IMR-90 (cell line): Measurements from ENCODE around the gene MT1G. TPM values are rescaled to one million over a fixed set of nuclear protein-coding genes. Genes with fewer than 3 reads are reported as not detected.

Experiments
- ATAC-seq: fragments of 200-7000 bp; cut with Tn5 transposase; 2 replicates; pipeline ENCODE4 v1.9.1; 2020; ENCODE audit warnings: low read depth, mild to moderate bottlenecking, moderate library complexity
- BruUV-seq: library from RNA; stranded (reverse); fragments of 400-500 nt; replicated peaks from 2 replicates; lab custom pipeline; 2021; lab: Mats Ljungman, UMichigan
- CTCF ChIA-PET: fragments of 300-600 bp; formaldehyde crosslinking; extraction: SDS; loops from one replicate; lab custom pipeline; 2021; ENCODE audit warnings: antibody characterized with exemption; lab: Yijun Ruan, JAX
- POLR2A ChIA-PET: fragments of 300-600 bp; sonication (Branson Sonifier 250); formaldehyde crosslinking; loops from one replicate; lab custom pipeline; 2022; ENCODE audit warnings: antibody characterized with exemption; ENCODE audit not compliant: unreplicated experiment; lab: Charles Lee
- DNase-seq: peaks from one replicate; pipeline ENCODE4 v3.0.0; 2013
- H2AFZ ChIP-seq: replicated peaks from 2 replicates; pipeline ENCODE3; 2013; ENCODE audit warnings: low read length, mild to moderate bottlenecking; ENCODE audit not compliant: poor library complexity
- H2AK5ac ChIP-seq: 2 replicates; pipeline ENCODE4 v1.6.1; 2013; ENCODE audit warnings: low read depth, low read length, inconsistent platforms
- H2AK9ac ChIP-seq: replicated peaks from 2 replicates; pipeline ENCODE3; 2013; ENCODE audit warnings: mild to moderate bottlenecking, low read depth, low read length, moderate library complexity; ENCODE audit not compliant: poor library complexity
- H2BK120ac ChIP-seq: 2 replicates; pipeline ENCODE4 v1.6.1; 2013; ENCODE audit warnings: low read depth, low read length, inconsistent platforms
- H2BK15ac ChIP-seq: 3 replicates; pipeline ENCODE4 v1.6.1; 2013; ENCODE audit warnings: low read depth, low read length, inconsistent platforms
- H2BK20ac ChIP-seq: 2 replicates; pipeline ENCODE4 v1.6.1; 2013; ENCODE audit warnings: low read depth, mild to moderate bottlenecking, inconsistent platforms, low read length, moderate library complexity
- H2BK5ac ChIP-seq: 2 replicates; pipeline ENCODE4 v1.6.1; 2013; ENCODE audit warnings: mild to moderate bottlenecking, low read depth, low read length, inconsistent platforms; ENCODE audit not compliant: poor library complexity, severe bottlenecking
- H3K14ac ChIP-seq: replicated peaks from 2 replicates; pipeline ENCODE4 v1.6.1; 2013; ENCODE audit warnings: low read depth, low read length, inconsistent platforms
- H3K18ac ChIP-seq: 2 replicates; pipeline ENCODE4 v1.6.1; 2013; ENCODE audit warnings: low read depth, low read length, control low read depth
- H3K23ac ChIP-seq: 2 replicates; pipeline ENCODE4 v1.6.1; 2013; ENCODE audit warnings: low read depth, low read length, inconsistent platforms
- H3K27ac ChIP-seq: 2 replicates; pipeline ENCODE4 v1.5.1; 2013; ENCODE audit warnings: mild to moderate bottlenecking, control low read depth, low read length; ENCODE audit not compliant: insufficient read depth
- H3K27me3 ChIP-seq: 2 replicates; pipeline ENCODE4 v1.6.1; 2013; ENCODE audit warnings: low read length; ENCODE audit not compliant: control insufficient read depth, insufficient read depth
- H3K36me3 ChIP-seq: 2 replicates; pipeline ENCODE4 v1.6.1; 2013; ENCODE audit warnings: low read length, mixed read lengths; ENCODE audit not compliant: control insufficient read depth, insufficient read depth
- H3K4ac ChIP-seq: 2 replicates; pipeline ENCODE4 v1.6.1; 2013; ENCODE audit warnings: low read depth, low read length, inconsistent platforms
- H3K4me1 ChIP-seq: 2 replicates; pipeline ENCODE4 v1.6.1; 2013; ENCODE audit warnings: low read length, mixed read lengths; ENCODE audit not compliant: control insufficient read depth, insufficient read depth
- H3K4me2 ChIP-seq: 2 replicates; pipeline ENCODE4 v1.6.1; 2013; ENCODE audit warnings: low read depth, mild to moderate bottlenecking, control low read depth, low read length, moderate library complexity
- H3K4me3 ChIP-seq: 2 replicates; pipeline ENCODE4 v1.5.1; 2013; ENCODE audit warnings: low read depth, mild to moderate bottlenecking, control low read depth, low read length, moderate library complexity; ENCODE audit not compliant: insufficient read depth
- H3K56ac ChIP-seq: 2 replicates; pipeline ENCODE4 v1.6.1; 2013; ENCODE audit warnings: low read length, inconsistent platforms; ENCODE audit not compliant: insufficient read depth; ENCODE audit errors: extremely low read depth
- H3K79me1 ChIP-seq, 2 experiments: 2 replicates each; pipeline ENCODE4 v1.6.1; 2013; ENCODE audit warnings: low read length in 2 of 2, inconsistent platforms in 1 of 2, low read depth in 1 of 2
- H3K9ac ChIP-seq: 2 replicates; pipeline ENCODE4 v1.6.1; 2013; ENCODE audit warnings: low read depth, low read length, control low read depth
- H3K9me1 ChIP-seq: 2 replicates; pipeline ENCODE4 v1.6.1; 2013; ENCODE audit warnings: low read length, inconsistent platforms; ENCODE audit not compliant: insufficient read depth
- H3K9me3 ChIP-seq: 2 replicates; pipeline ENCODE4 v1.6.1; 2013; ENCODE audit warnings: low read length; ENCODE audit not compliant: control insufficient read depth, insufficient read depth
- H4K20me1 ChIP-seq: 2 replicates; pipeline ENCODE4 v1.6.1; 2013; ENCODE audit warnings: low read length, inconsistent platforms; ENCODE audit not compliant: insufficient read depth
- H4K5ac ChIP-seq: 2 replicates; pipeline ENCODE4 v1.6.1; 2013; ENCODE audit warnings: mild to moderate bottlenecking, low read depth, low read length, control low read depth
- H4K8ac ChIP-seq, 2 experiments: 2 replicates each; pipeline ENCODE4 v1.6.1; 2013; ENCODE audit warnings: low read depth in 2 of 2, low read length in 2 of 2, control low read depth in 1 of 2, inconsistent platforms in 1 of 2
- H4K91ac ChIP-seq: 2 replicates; pipeline ENCODE4 v1.6.1; 2013; ENCODE audit warnings: low read depth, low read length, inconsistent platforms; ENCODE audit not compliant: insufficient read depth
- BHLHE40 ChIP-seq: fragments of 150-350 bp; IDR thresholded peaks from 2 replicates; pipeline ENCODE4 v1.6.1; 2016; ENCODE audit warnings: mild to moderate bottlenecking, low read depth, low read length
- CEBPB ChIP-seq: IDR thresholded peaks from 2 replicates; pipeline ENCODE4 v1.6.1; 2012; ENCODE audit warnings: low read depth, low read length, improper control_type of control experiment
- CHD1 ChIP-seq: IDR thresholded peaks from 2 replicates; pipeline ENCODE4 v1.6.1; 2012; ENCODE audit warnings: low read depth, low read length, improper control_type of control experiment
- FOS ChIP-seq: fragments of 150-350 bp; IDR thresholded peaks from 2 replicates; pipeline ENCODE4 v1.6.1; 2016; ENCODE audit warnings: low read depth, low read length
- MAFK ChIP-seq: IDR thresholded peaks from 2 replicates; pipeline ENCODE4 v1.6.1; 2012; ENCODE audit warnings: low read depth, low read length, improper control_type of control experiment
- MAZ ChIP-seq: IDR thresholded peaks from 2 replicates; pipeline ENCODE4 v1.6.1; 2012; ENCODE audit warnings: low read depth, mild to moderate bottlenecking, low read length, improper control_type of control experiment, moderate library complexity, borderline replicate concordance
- MXI1 ChIP-seq: IDR thresholded peaks from 2 replicates; pipeline ENCODE4 v1.6.1; 2012; ENCODE audit warnings: low read depth, mild to moderate bottlenecking, low read length, moderate library complexity, borderline replicate concordance
- NFE2L2 ChIP-seq: fragments of 150-350 bp; IDR thresholded peaks from 2 replicates; pipeline ENCODE4 v1.6.1; 2016; ENCODE audit warnings: low read depth, mild to moderate bottlenecking, low read length
- POLR2A ChIP-seq: IDR thresholded peaks from 2 replicates; pipeline ENCODE4 v1.6.1; 2012; ENCODE audit warnings: mild to moderate bottlenecking, low read depth, low read length
- RCOR1 ChIP-seq: IDR thresholded peaks from 2 replicates; pipeline ENCODE4 v1.6.1; 2012; ENCODE audit warnings: mild to moderate bottlenecking, low read length, improper control_type of control experiment; ENCODE audit not compliant: insufficient replicate concordance
- RFX5 ChIP-seq: IDR thresholded peaks from 2 replicates; pipeline ENCODE4 v1.8.0; 2012; ENCODE audit warnings: low read depth, mild to moderate bottlenecking, low read length, moderate library complexity
- SMC3 ChIP-seq: fragments of 150-350 bp; IDR thresholded peaks from 2 replicates; pipeline ENCODE4 v1.6.1; 2016; ENCODE audit warnings: low read depth, mild to moderate bottlenecking, antibody characterized with exemption, low read length, moderate library complexity
- WGBS, 2 experiments: methylation state at CpG; one replicate each; pipeline versions ENCODE4 v1.1.5 to v1.1.7; 2013; ENCODE audit warnings: missing lambda C conversion rate in 2 of 2; ENCODE audit not compliant: insufficient read length in 1 of 2; ENCODE audit errors: extremely low coverage in 2 of 2; 5-methylcytosine and 5-hydroxymethylcytosine counted together
- dilution Hi-C: fragments of 300-500 bp; cut with HindIII; formaldehyde crosslinking; loops from one replicate; pipeline ENCODE4 v1.14.3; 2018; ENCODE audit warnings: low sequenced_read_pairs; ENCODE audit not compliant: unreplicated experiment
- in situ Hi-C: fragments of 300-500 bp; cut with MboI; formaldehyde crosslinking; loops from 3 replicates; pipeline ENCODE4 v1.14.3; 2019; ENCODE audit warnings: low sequenced_read_pairs, inconsistent platforms, mixed read lengths
- intact Hi-C: fragments of 100-400 bp; cut with micrococcal nuclease; formaldehyde crosslinking; loops from 2 replicates; pipeline ENCODE4 v1.10.0; 2022
- polyA plus RNA-seq, 3 experiments: library from polyadenylated mRNA; depleted of rRNA; stranded (reverse); fragments of >200 nt; gene quantifications; 2 replicates each; pipeline ENCODE4 v1.2.3, GENCODE V29; 2012; ENCODE audit warnings: low replicate concordance in 1 of 3
- total RNA-seq: library from RNA; depleted of rRNA; stranded (reverse); fragments of >200 nt; gene quantifications from 2 replicates; pipeline ENCODE4 v1.2.3, GENCODE V29; 2012
- TF ChIP-seq, protein P1 (sequence below): fragments of 150-350 bp; IDR thresholded peaks from 2 replicates; pipeline ENCODE4 v1.6.1; 2017; ENCODE audit warnings: mild to moderate bottlenecking, antibody characterized with exemption, low read length, low read depth
- TF ChIP-seq, protein P2 (sequence below): fragments of 150-350 bp; IDR thresholded peaks from 2 replicates; pipeline ENCODE4 v1.6.1; 2016; ENCODE audit warnings: low read depth, mild to moderate bottlenecking, low read length, moderate library complexity, borderline replicate concordance
- TF ChIP-seq, protein P3 (sequence below): conservative IDR thresholded peaks from 2 replicates; pipeline ENCODE4 v1.5.1; 2012; ENCODE audit warnings: mild to moderate bottlenecking, low read depth, low read length, improper control_type of control experiment

MT1G gene
- total and polyA plus RNA-seq, 2 of the 4 experiments (the other 2 are of a cell fraction), result 0.48 TPM; not detected in 1

DNA sequence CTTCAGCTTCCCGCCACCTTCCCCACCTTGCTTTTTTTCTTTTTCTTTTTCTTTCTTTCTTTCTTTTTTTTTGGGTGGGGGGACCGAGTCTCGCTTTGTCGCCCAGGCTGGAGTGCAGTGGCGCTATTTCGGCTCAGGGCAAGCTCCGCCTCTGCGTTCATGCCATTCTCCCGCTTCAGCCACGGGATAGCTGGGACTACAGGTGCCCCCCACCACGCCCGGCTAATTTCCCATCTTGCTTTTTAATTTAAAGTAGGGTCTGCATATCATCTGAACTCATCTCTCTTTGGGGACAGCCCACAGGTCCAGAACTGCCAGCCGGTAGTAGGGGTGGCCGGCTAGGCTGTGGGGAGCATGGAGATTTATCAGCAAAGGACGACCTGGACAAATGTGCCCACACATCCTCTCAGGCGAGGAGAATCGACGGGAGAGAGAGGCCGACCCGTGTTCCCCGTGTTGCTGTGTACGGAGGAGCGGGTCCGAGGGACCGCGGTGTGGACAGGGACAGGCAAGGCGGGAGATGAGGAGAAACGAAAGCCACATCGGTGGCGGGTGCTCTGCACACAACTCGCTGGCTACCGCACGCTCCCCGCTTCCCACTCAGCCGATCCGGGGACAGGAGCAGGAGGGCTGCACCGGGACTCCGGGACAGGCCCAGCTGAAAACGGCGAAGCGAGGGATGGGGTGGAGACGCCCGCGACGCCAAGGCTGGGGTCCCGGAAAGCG is 33.0 kb downstream of the MT1G start:
- dilution Hi-C loops (no loop called here), in situ Hi-C loops (no loop called here), intact Hi-C loops (no loop called here)
- BruUV-seq, result no TSS peak
- Histone ChIP-seq H3K14ac (no peak overlapping the region), H4K5ac (no peak overlapping the region), H3K9me3 (peaks cover 2% of the 10 kb centered on the region; the same call in 1 of the 2 replicates), H3K9ac (no peak overlapping the region), H4K91ac (no peak overlapping the region), H3K79me1 (no peaks in the 10 kb centered on the region), H2AK9ac (no peak overlapping the region), H2BK120ac (no peak overlapping the region), H2BK5ac (no peak overlapping the region), H3K18ac (no peak overlapping the region), H3K9me1 (no peaks in the 10 kb centered on the region), H3K4ac (no peak overlapping the region), H4K20me1 (no peaks in the 10 kb centered on the region), H2BK20ac (no peak overlapping the region), H2BK15ac (no peak overlapping the region), H3K4me3 (peak overlapping the region; percentile 3; the same call in 1 of the 2 replicates), H3K4me1 (no peaks in the 10 kb centered on the region; the same call in 1 of the 2 replicates), H3K4me2 (peak overlapping the region; percentile 28; the same call in 1 of the 2 replicates), H4K8ac (no peak overlapping the region), H3K23ac (0 out of 2 replicates have a peak overlapping the region, but pooled peaks have one; percentile 8), H3K27me3 (peaks cover 84% of the 10 kb centered on the region), H2AFZ (no peak overlapping the region), H3K36me3 (no peaks in the 10 kb centered on the region), H2AK5ac (no peak overlapping the region), H3K56ac (no peak overlapping the region), H3K27ac (no peak overlapping the region)
- CTCF ChIA-PET, result no interaction called here
- 9% methylated on average over 22 of the region's 47 CpGs; no CpG with 5 or more reads in 1 of the 2 experiments for WGBS, 2 experiments
- POLR2A ChIA-PET, result no interaction called here
- ATAC-seq (no peak), DNase-seq (no peak)
- TF ChIP-seq, protein P1, sequence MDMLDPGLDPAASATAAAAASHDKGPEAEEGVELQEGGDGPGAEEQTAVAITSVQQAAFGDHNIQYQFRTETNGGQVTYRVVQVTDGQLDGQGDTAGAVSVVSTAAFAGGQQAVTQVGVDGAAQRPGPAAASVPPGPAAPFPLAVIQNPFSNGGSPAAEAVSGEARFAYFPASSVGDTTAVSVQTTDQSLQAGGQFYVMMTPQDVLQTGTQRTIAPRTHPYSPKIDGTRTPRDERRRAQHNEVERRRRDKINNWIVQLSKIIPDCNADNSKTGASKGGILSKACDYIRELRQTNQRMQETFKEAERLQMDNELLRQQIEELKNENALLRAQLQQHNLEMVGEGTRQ, result no peak
- no peak for TF ChIP-seq POLR2A
- TF ChIP-seq CHD1, result no peak
- TF ChIP-seq FOS, result no peak
- TF ChIP-seq, protein P2, sequence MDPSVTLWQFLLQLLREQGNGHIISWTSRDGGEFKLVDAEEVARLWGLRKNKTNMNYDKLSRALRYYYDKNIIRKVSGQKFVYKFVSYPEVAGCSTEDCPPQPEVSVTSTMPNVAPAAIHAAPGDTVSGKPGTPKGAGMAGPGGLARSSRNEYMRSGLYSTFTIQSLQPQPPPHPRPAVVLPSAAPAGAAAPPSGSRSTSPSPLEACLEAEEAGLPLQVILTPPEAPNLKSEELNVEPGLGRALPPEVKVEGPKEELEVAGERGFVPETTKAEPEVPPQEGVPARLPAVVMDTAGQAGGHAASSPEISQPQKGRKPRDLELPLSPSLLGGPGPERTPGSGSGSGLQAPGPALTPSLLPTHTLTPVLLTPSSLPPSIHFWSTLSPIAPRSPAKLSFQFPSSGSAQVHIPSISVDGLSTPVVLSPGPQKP, result no peak
- TF ChIP-seq SMC3, result no peak
- TF ChIP-seq RCOR1, result no peak
- TF ChIP-seq RFX5, result no peak
- TF ChIP-seq CEBPB, result no peak
- TF ChIP-seq NFE2L2, result no peak
- TF ChIP-seq MAFK, result no peak
- no peak for TF ChIP-seq MXI1
- TF ChIP-seq, protein P3, sequence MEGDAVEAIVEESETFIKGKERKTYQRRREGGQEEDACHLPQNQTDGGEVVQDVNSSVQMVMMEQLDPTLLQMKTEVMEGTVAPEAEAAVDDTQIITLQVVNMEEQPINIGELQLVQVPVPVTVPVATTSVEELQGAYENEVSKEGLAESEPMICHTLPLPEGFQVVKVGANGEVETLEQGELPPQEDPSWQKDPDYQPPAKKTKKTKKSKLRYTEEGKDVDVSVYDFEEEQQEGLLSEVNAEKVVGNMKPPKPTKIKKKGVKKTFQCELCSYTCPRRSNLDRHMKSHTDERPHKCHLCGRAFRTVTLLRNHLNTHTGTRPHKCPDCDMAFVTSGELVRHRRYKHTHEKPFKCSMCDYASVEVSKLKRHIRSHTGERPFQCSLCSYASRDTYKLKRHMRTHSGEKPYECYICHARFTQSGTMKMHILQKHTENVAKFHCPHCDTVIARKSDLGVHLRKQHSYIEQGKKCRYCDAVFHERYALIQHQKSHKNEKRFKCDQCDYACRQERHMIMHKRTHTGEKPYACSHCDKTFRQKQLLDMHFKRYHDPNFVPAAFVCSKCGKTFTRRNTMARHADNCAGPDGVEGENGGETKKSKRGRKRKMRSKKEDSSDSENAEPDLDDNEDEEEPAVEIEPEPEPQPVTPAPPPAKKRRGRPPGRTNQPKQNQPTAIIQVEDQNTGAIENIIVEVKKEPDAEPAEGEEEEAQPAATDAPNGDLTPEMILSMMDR, result no peak
- no peak for TF ChIP-seq BHLHE40
- TF ChIP-seq MAZ, result no peak
